ENCODE measurements around the gene ATP1A4. TPM values are rescaled to one million over a fixed set of nuclear protein-coding genes. Genes with fewer than 3 reads are reported as not detected.
A peak's percentile ranks its signal among the peaks of the same experiment; 100 is the strongest.

ATP1A4 gene
- total RNA-seq: not detected
- not detected for polyA plus RNA-seq

- Mint-ChIP-seq H3K4me1 (no peaks in the 10 kb centered on the region), H3K27me3 (peaks cover 0 to 3% of the 10 kb centered on the region in 2 donors), H3K36me3 (no peaks in the 10 kb centered on the region), H3K27ac (peak within 1 kb of the TSS in 1 of 7 donors; percentile 13), H3K4me3 (no peak within 1 kb of the TSS), H3K9me3 (no peaks in the 10 kb centered on the region)
- no peaks in the 10 kb centered on the region for H3K36me3 ChIP-seq (ENCODE audit: insufficient read depth, low read length)
- POLR2A ChIA-PET (ENCODE audit: partially characterized antibody): no interaction called here
- no peaks in the 10 kb centered on the region for H3K27me3 ChIP-seq (ENCODE audit: insufficient read depth, low read length)
- H3K4me3 ChIP-seq (ENCODE audit: low read length in 2 of 2): no peak within 1 kb of the TSS
- H3K4me1 ChIP-seq (ENCODE audit: insufficient read depth, low read length): no peaks in the 10 kb centered on the region
- no peak within 1 kb of the TSS for H3K27ac ChIP-seq (ENCODE audit: low read depth, low read length)
- CTCF ChIA-PET (ENCODE audit: partially characterized antibody): no interaction called here
- no peaks in the 10 kb centered on the region for H3K9me3 ChIP-seq (ENCODE audit: control insufficient read depth in 1 of 2, low read length in 2 of 2)
- intact Hi-C loops (cut with micrococcal nuclease): no loop called here
- DNase-seq: no peak
Observed at GRCh38 chr1:160151303-160151702, at the start of gene ATP1A4. TSS of gene ATP1A4 (plus strand) at chr1:160151603. CDS start at chr1:160152041, 438 bp downstream.

GRCh38 chr1:160101717-160102522 is 49.5 kb upstream of the ATP1A4 start:
- H3K27ac ChIP-seq (ENCODE audit: low read depth, low read length): peak overlapping the region; percentile 96
- H3K27ac Mint-ChIP-seq: peak overlapping the region; percentile 93 to 98 (median 96)
- DNase-seq: no peak

GRCh38 chr1:160103658-160104408 is 47.6 kb upstream of the ATP1A4 start:
- Mint-ChIP-seq H3K9me3 (no peaks in the 10 kb centered on the region), H3K36me3 (peaks cover 0 to 4% of the 10 kb centered on the region in 2 donors), H3K4me3 (no peak overlapping the region), H3K27me3 (peaks cover 1 to 2% of the 10 kb centered on the region in 2 donors), H3K4me1 (peaks cover 8 to 32% (median 20%) of the 10 kb centered on the region in 4 donors), H3K27ac (peak overlapping the region in 2 of 7 donors; percentile 21 to 25)
- no peak overlapping the region for H3K27ac ChIP-seq (ENCODE audit: low read depth, low read length)
- no peak for DNase-seq
- H3K27me3 ChIP-seq (ENCODE audit: insufficient read depth, low read length): no peaks in the 10 kb centered on the region
- intact Hi-C loops (cut with micrococcal nuclease): no loop called here
- ChIA-PET POLR2A (ENCODE audit: partially characterized antibody) (interaction anchor here (0.8 kb wide), 1 partner anchor 158 kb away, joined by 4 read pairs; the partner anchor contains the start of gene DCAF8), CTCF (ENCODE audit: partially characterized antibody) (interaction anchor here (0.8 to 7.1 kb wide), 7 partner anchors 12 to 275 kb away, joined by 3 to 51 read pairs (median 7); no protein-coding TSS in a partner anchor)
- H3K4me1 ChIP-seq (ENCODE audit: insufficient read depth, low read length): peaks cover 28% of the 10 kb centered on the region
- H3K4me3 ChIP-seq (ENCODE audit: low read length in 2 of 2): no peak overlapping the region
- no peaks in the 10 kb centered on the region for H3K36me3 ChIP-seq (ENCODE audit: insufficient read depth, low read length)
- H3K9me3 ChIP-seq (ENCODE audit: control insufficient read depth in 1 of 2, low read length in 2 of 2): no peaks in the 10 kb centered on the region

More at GRCh38 chr1:160101717-160102522, 49.5 kb upstream of the ATP1A4 start:
- intact Hi-C loops (cut with micrococcal nuclease): loop anchor here (1.0 kb wide), 4 partner anchors 91 to 274 kb away; no protein-coding TSS in a partner anchor
- ChIA-PET CTCF (ENCODE audit: partially characterized antibody) (interaction anchor here (0.5 to 7.1 kb wide), 22 partner anchors 7 to 1026 kb away, joined by 3 to 52 read pairs (median 4); partner anchors contain the start of genes AIM2 and DCAF8), POLR2A (ENCODE audit: partially characterized antibody) (interaction anchor here (0.9 to 1.6 kb wide), 2 partner anchors 158 to 190 kb away, joined by 4 to 14 read pairs; no protein-coding TSS in a partner anchor)
- Histone ChIP-seq H3K36me3 (ENCODE audit: insufficient read depth, low read length) (no peaks in the 10 kb centered on the region), H3K9me3 (ENCODE audit: control insufficient read depth in 1 of 2, low read length in 2 of 2) (no peaks in the 10 kb centered on the region), H3K4me1 (ENCODE audit: insufficient read depth, low read length) (peaks cover 38% of the 10 kb centered on the region), H3K27me3 (ENCODE audit: insufficient read depth, low read length) (no peaks in the 10 kb centered on the region), H3K4me3 (ENCODE audit: low read length in 2 of 2) (no peak overlapping the region)
- Mint-ChIP-seq H3K4me1 (peaks cover 17 to 48% (median 29%) of the 10 kb centered on the region in 4 donors), H3K9me3 (no peaks in the 10 kb centered on the region), H3K27me3 (peaks cover 0 to 2% of the 10 kb centered on the region in 2 donors), H3K4me3 (peak overlapping the region in 2 of 8 donors; percentile 5 to 40), H3K36me3 (peaks cover 0 to 10% of the 10 kb centered on the region in 2 donors)

GRCh38 chr1:160104486-160104885 is 46.9 kb upstream of the ATP1A4 start:
- ChIA-PET CTCF (ENCODE audit: partially characterized antibody) (interaction anchor here (0.8 to 7.1 kb wide), 4 partner anchors 9 to 271 kb away, joined by 3 to 51 read pairs (median 26); no protein-coding TSS in a partner anchor), POLR2A (ENCODE audit: partially characterized antibody) (interaction anchor here (0.8 to 1.1 kb wide), 2 partner anchors 157 to 187 kb away, joined by 3 to 4 read pairs; partner anchors contain the start of gene DCAF8)
- Mint-ChIP-seq H3K27me3 (peaks cover 1 to 5% of the 10 kb centered on the region in 2 donors), H3K4me1 (peaks cover 6 to 26% (median 15%) of the 10 kb centered on the region in 4 donors), H3K27ac (peak overlapping the region in 4 of 7 donors; percentile 35 to 80 (median 55)), H3K36me3 (no peaks in the 10 kb centered on the region), H3K9me3 (no peaks in the 10 kb centered on the region), H3K4me3 (no peak overlapping the region)
- no peak for DNase-seq
- Histone ChIP-seq H3K36me3 (ENCODE audit: insufficient read depth, low read length) (no peaks in the 10 kb centered on the region), H3K4me1 (ENCODE audit: insufficient read depth, low read length) (peaks cover 23% of the 10 kb centered on the region), H3K9me3 (ENCODE audit: control insufficient read depth in 1 of 2, low read length in 2 of 2) (no peaks in the 10 kb centered on the region), H3K27me3 (ENCODE audit: insufficient read depth, low read length) (no peaks in the 10 kb centered on the region), H3K4me3 (ENCODE audit: low read length in 2 of 2) (no peak overlapping the region), H3K27ac (ENCODE audit: low read depth, low read length) (no peak overlapping the region)
- intact Hi-C loops (cut with micrococcal nuclease): no loop called here

GRCh38 chr1:160105155-160105554 is 46.2 kb upstream of the ATP1A4 start:
- no peaks in the 10 kb centered on the region for H3K9me3 Mint-ChIP-seq
- no peaks in the 10 kb centered on the region for H3K9me3 ChIP-seq (ENCODE audit: control insufficient read depth in 1 of 2, low read length in 2 of 2)
- ChIA-PET POLR2A (ENCODE audit: partially characterized antibody) (interaction anchor here (1.1 kb wide), 1 partner anchor 186 kb away, joined by 3 read pairs; no protein-coding TSS in a partner anchor), CTCF (ENCODE audit: partially characterized antibody) (interaction anchor here (0.8 to 7.1 kb wide), 6 partner anchors 10 to 271 kb away, joined by 3 to 51 read pairs (median 6); no protein-coding TSS in a partner anchor)
- peaks cover 4 to 19% (median 11%) of the 10 kb centered on the region in 4 donors for H3K4me1 Mint-ChIP-seq
- peaks cover 17% of the 10 kb centered on the region for H3K4me1 ChIP-seq (ENCODE audit: insufficient read depth, low read length)
- no peaks in the 10 kb centered on the region for H3K36me3 ChIP-seq (ENCODE audit: insufficient read depth, low read length)
- H3K27me3 Mint-ChIP-seq: peaks cover 1 to 5% of the 10 kb centered on the region in 2 donors
- H3K36me3 Mint-ChIP-seq: no peaks in the 10 kb centered on the region
- no peak for DNase-seq
- H3K27me3 ChIP-seq (ENCODE audit: insufficient read depth, low read length): no peaks in the 10 kb centered on the region
- H3K4me3 Mint-ChIP-seq: no peak overlapping the region
- no peak overlapping the region for H3K4me3 ChIP-seq (ENCODE audit: low read length in 2 of 2)
- H3K27ac Mint-ChIP-seq: no peak overlapping the region
- intact Hi-C loops (cut with micrococcal nuclease): no loop called here
- H3K27ac ChIP-seq (ENCODE audit: low read depth, low read length): no peak overlapping the region

- H3K4me1 ChIP-seq (ENCODE audit: insufficient read depth, low read length): no peaks in the 10 kb centered on the region
- Mint-ChIP-seq H3K27me3 (peaks cover 1 to 7% of the 10 kb centered on the region in 2 donors), H3K9me3 (no peaks in the 10 kb centered on the region), H3K4me1 (no peaks in the 10 kb centered on the region), H3K4me3 (no peak overlapping the region), H3K36me3 (no peaks in the 10 kb centered on the region), H3K27ac (no peak overlapping the region)
- intact Hi-C loops (cut with micrococcal nuclease): no loop called here
- POLR2A ChIA-PET (ENCODE audit: partially characterized antibody): no interaction called here
- no peak overlapping the region for H3K4me3 ChIP-seq (ENCODE audit: low read length in 2 of 2)
- H3K27ac ChIP-seq (ENCODE audit: low read depth, low read length): no peak overlapping the region
- CTCF ChIA-PET (ENCODE audit: partially characterized antibody): no interaction called here
- no peaks in the 10 kb centered on the region for H3K9me3 ChIP-seq (ENCODE audit: control insufficient read depth in 1 of 2, low read length in 2 of 2)
- no peak for DNase-seq
- H3K27me3 ChIP-seq (ENCODE audit: insufficient read depth, low read length): no peaks in the 10 kb centered on the region
- H3K36me3 ChIP-seq (ENCODE audit: insufficient read depth, low read length): no peaks in the 10 kb centered on the region
Observed at GRCh38 chr1:160107512-160107911, 43.9 kb upstream of the ATP1A4 start.

Data from CD4-positive, alpha-beta memory T cell (primary cell).